SK-N-SH treated with all-trans-retinoic acid at 6 μM for 48 hours (cell line): Measurements from ENCODE around the gene NXN.

ENCODE experiments used
- BACH2 ChIP-seq: fragments of 250-450 bp; sonication (Bioruptor Pico); IDR thresholded peaks from 2 replicates; pipeline ENCODE4 v1.9.0; 2021; ENCODE audit warnings: mild to moderate bottlenecking, borderline replicate concordance
- CSDC2 ChIP-seq: fragments of 250-450 bp; sonication (Bioruptor Pico); IDR thresholded peaks from 2 replicates; pipeline ENCODE4 v1.5.0; 2020; ENCODE audit warnings: mild to moderate bottlenecking, moderate library complexity
- CSRNP3 ChIP-seq: fragments of 250-450 bp; sonication (Bioruptor Pico); IDR thresholded peaks from 2 replicates; pipeline ENCODE4 v1.5.1; 2021; ENCODE audit warnings: mild to moderate bottlenecking, moderate library complexity
- ISL1 ChIP-seq: fragments of 250-450 bp; sonication (Bioruptor Pico); IDR thresholded peaks from 2 replicates; pipeline ENCODE4 v2.1.2; 2022; ENCODE audit warnings: mild to moderate bottlenecking, moderate library complexity
- PATZ1 ChIP-seq: fragments of 250-450 bp; sonication (Bioruptor Pico); IDR thresholded peaks from 2 replicates; pipeline ENCODE4 v1.8.0; 2020; ENCODE audit warnings: mild to moderate bottlenecking, moderate library complexity, borderline replicate concordance
- POU6F1 ChIP-seq: fragments of 250-450 bp; sonication (Bioruptor Pico); IDR thresholded peaks from 2 replicates; pipeline ENCODE4 v1.8.0; 2021; ENCODE audit warnings: low read depth, mild to moderate bottlenecking, moderate library complexity, borderline replicate concordance
- PPARA ChIP-seq: fragments of 250-450 bp; sonication (Bioruptor Pico); IDR thresholded peaks from 2 replicates; pipeline ENCODE4 v1.5.0; 2020; ENCODE audit warnings: mild to moderate bottlenecking, borderline replicate concordance
- RARB ChIP-seq: fragments of 250-450 bp; sonication (Bioruptor Pico); IDR thresholded peaks from 2 replicates; pipeline ENCODE4 v1.8.0; 2021; ENCODE audit warnings: mild to moderate bottlenecking, moderate library complexity
- TOX ChIP-seq: fragments of 250-450 bp; sonication (Bioruptor Pico); IDR thresholded peaks from 2 replicates; pipeline ENCODE4 v1.8.0; 2021; ENCODE audit warnings: mild to moderate bottlenecking, moderate library complexity, borderline replicate concordance
- TSHZ2 ChIP-seq: fragments of 250-450 bp; sonication (Bioruptor Pico); IDR thresholded peaks from 2 replicates; pipeline ENCODE4 v1.5.0; 2020; ENCODE audit warnings: mild to moderate bottlenecking, moderate library complexity
- ZFP3 ChIP-seq: fragments of 250-450 bp; sonication (Bioruptor Pico); IDR thresholded peaks from 2 replicates; pipeline ENCODE4 v1.5.0; 2020; ENCODE audit warnings: mild to moderate bottlenecking, moderate library complexity
- ZFP30 ChIP-seq: fragments of 450-650 bp; formaldehyde crosslinking; IDR thresholded peaks from 2 replicates; pipeline ENCODE4 v1.5.0; 2022; ENCODE audit warnings: mild to moderate bottlenecking, moderate library complexity
- ZNF70 ChIP-seq: fragments of 450-650 bp; formaldehyde crosslinking; IDR thresholded peaks from 2 replicates; pipeline ENCODE4 v1.5.0; 2020; ENCODE audit warnings: mild to moderate bottlenecking, moderate library complexity

- TF ChIP-seq RARB (no peak), CSDC2 (CRISPR knock-in tag) (no peak), ISL1 (no peak), CSRNP3 (CRISPR knock-in tag) (no peak), ZNF70 (CRISPR knock-in tag) (no peak), ZFP3 (no peak), BACH2 (CRISPR knock-in tag) (no peak), PPARA (CRISPR knock-in tag) (no peak), PATZ1 (CRISPR knock-in tag) (no peak), TOX (no peak), TSHZ2 (no peak), ZFP30 (CRISPR knock-in tag) (no peak), POU6F1 (no peak)
These were observed 53.8 kb downstream of the NXN start for GRCh38 chr17:925817-926216.
